ENCODE measurements around the gene OTOG. TPM values are rescaled to one million over a fixed set of nuclear protein-coding genes. Genes with fewer than 3 reads are reported as not detected.

The OTOG gene
- total RNA-seq, 4 donors from 2014 or later = not detected

GRCh38 chr11:17526931-17527627, 20.0 kb upstream of the OTOG start:
- no peak for TF ChIP-seq CTCF (IDR thresholded peaks at IDR 0.05; ENCODE audit: low read depth)

- TF ChIP-seq CTCF (IDR thresholded peaks at IDR 0.05; ENCODE audit: low read depth) = no peak
Measured at GRCh38 chr11:17527628-17527995, 19.4 kb upstream of the OTOG start.

- no peak for TF ChIP-seq CTCF (IDR thresholded peaks at IDR 0.05; ENCODE audit: low read depth)
Measured at GRCh38 chr11:17528181-17528691, 18.8 kb upstream of the OTOG start.

GRCh38 chr11:17528906-17529843, 17.9 kb upstream of the OTOG start:
- no peak for TF ChIP-seq CTCF (IDR thresholded peaks at IDR 0.05; ENCODE audit: low read depth)

- no peak for TF ChIP-seq CTCF (IDR thresholded peaks at IDR 0.05; ENCODE audit: low read depth)
Measured at GRCh38 chr11:17529844-17530185, 17.2 kb upstream of the OTOG start.

- TF ChIP-seq CTCF (IDR thresholded peaks at IDR 0.05; ENCODE audit: low read depth) = no peak
Measured at GRCh38 chr11:17531071-17531600, 15.9 kb upstream of the OTOG start.

GRCh38 chr11:17531636-17532113, 15.4 kb upstream of the OTOG start:
- no peak for TF ChIP-seq CTCF (IDR thresholded peaks at IDR 0.05; ENCODE audit: low read depth)

Measured in subcutaneous adipose tissue (tissue), 4 donors.